GM12891 (cell line): ENCODE measurements around the gene TAAR8.

Experiments used
- POLR2A ChIP-seq: IDR thresholded peaks from 2 replicates; pipeline ENCODE4 v1.6.1; 2011; ENCODE audit warnings: low read depth, low read length, control low read depth
- POLR2AphosphoS5 ChIP-seq: IDR thresholded peaks from 2 replicates; pipeline ENCODE4 v1.6.1; 2011; ENCODE audit warnings: low read depth, low read length, control low read depth
- POU2F2 ChIP-seq: IDR thresholded peaks from 2 replicates; pipeline ENCODE4 v1.6.1; 2011; ENCODE audit warnings: low read depth, mild to moderate bottlenecking, control low read depth, low read length, moderate library complexity
- SPI1 ChIP-seq: IDR thresholded peaks from 2 replicates; pipeline ENCODE4 v1.6.1; 2011; ENCODE audit warnings: low read depth, low read length, control low read depth
- TAF1 ChIP-seq: IDR thresholded peaks from 2 replicates; pipeline ENCODE4 v1.6.1; 2011; ENCODE audit warnings: low read depth, low read length, control low read depth

DNA sequence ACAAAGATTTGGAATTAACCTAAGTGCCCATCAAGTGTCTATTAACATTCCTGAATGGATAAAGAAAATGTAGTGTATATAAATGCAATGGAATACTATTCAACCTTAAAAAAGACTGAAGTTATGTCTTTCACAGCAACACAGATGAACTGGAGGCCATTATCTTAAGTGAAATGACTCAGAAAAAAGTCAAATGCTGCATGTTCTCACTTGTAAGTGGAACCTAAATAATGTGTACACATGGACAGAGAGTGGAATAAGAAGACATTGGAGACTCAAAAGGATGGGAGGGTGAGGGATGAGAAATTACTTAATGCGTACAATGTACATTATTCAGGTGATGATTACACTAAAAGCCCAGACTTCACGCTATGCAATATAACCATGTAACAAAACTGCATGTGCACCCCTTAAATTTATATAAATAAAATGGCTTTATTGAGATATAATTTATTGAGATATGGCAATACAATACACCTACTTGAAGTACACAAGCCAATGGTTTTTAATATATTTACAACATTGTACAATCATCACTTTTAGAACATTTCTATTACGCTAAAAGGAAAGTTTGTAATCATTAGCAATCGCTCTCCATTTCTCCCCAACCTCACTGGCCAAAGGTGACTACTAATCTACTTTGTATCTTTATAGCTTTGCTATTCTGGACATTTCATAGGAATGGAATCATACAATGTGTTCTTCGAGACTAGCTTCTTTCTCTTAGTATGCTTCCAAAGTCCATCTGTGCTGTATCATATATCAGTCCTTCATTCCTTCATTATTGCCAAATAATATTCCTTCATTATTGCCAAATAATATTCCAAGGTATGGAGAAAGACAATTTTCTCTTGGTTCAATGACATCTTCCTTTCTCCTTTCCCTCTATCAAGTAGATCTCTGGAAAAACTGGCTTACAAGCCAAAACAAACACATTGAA lies 45.3 kb upstream of the TAAR8 start:
- no peak for TF ChIP-seq POU2F2
- TF ChIP-seq POLR2A, result no peak
- TF ChIP-seq TAF1, result no peak
- no peak for TF ChIP-seq POLR2AphosphoS5
- no peak for TF ChIP-seq SPI1
